ENCODE data around the gene SPOP.
"Not testable (repeated sequence)": the region's sequence is repeated elsewhere in the genome, so short reads cannot be mapped to it uniquely, and the experiment has no call there.

SPOP gene

DNA sequence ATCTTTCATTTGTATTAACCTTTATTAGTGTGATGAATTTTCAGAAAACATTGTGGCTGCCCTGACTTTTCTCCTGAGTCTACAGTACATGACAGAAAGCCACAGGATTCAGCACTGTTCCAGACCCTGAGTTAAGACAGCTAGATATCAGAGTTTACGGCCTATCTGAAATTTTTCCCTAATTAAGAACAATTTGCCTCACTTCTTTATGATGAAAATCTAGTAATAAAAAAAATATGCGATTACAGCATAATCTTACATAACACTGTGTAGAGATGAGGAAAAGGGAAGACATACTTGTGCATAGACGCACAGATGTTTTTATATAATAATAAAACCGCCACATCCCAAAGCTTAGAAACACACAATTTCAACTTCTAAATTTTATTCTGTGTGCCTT is 7.3 kb downstream of the SPOP start:
- Histone ChIP-seq H3K9me3 (ENCODE audit: control insufficient read depth, insufficient read depth, low read length) (no peaks in the 10 kb centered on the region), H3K36me3 (ENCODE audit: control insufficient read depth, insufficient read depth, low read length) (no peaks in the 10 kb centered on the region), H3K4me3 (ENCODE audit: low read depth, low read length) (no peak overlapping the region), H3K9ac (ENCODE audit: low read depth, low read length) (no peak overlapping the region), H3K4me1 (ENCODE audit: control insufficient read depth, insufficient read depth, low read length) (no peaks in the 10 kb centered on the region), H3K27me3 (ENCODE audit: control insufficient read depth, insufficient read depth, low read length) (no peaks in the 10 kb centered on the region)

GRCh38 chr17:49670002-49670401 is 7.9 kb downstream of the SPOP start:
- Histone ChIP-seq H3K4me3 (ENCODE audit: low read depth, low read length) (no peak overlapping the region), H3K9me3 (ENCODE audit: control insufficient read depth, insufficient read depth, low read length) (no peaks in the 10 kb centered on the region), H3K9ac (ENCODE audit: low read depth, low read length) (no peak overlapping the region), H3K4me1 (ENCODE audit: control insufficient read depth, insufficient read depth, low read length) (no peaks in the 10 kb centered on the region), H3K27me3 (ENCODE audit: control insufficient read depth, insufficient read depth, low read length) (no peaks in the 10 kb centered on the region), H3K36me3 (ENCODE audit: control insufficient read depth, insufficient read depth, low read length) (no peaks in the 10 kb centered on the region)

DNA sequence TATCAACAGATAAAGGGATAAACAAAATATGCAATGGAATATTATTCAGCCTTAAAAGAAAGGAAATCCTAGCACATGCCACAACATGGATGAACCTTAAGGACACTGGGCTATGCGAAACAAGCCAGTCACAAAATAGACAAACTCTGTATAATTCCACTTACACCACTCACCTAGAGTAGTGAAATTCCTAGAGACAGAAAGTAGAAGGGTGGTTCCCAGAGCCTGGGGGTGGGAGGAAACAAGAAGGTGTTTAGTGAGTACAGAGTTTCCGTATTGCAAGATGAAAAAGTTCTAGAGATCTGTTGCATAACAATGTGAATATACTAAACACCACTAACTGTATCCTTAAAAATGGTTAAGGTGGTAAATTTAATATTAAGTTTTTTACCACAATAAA is 10.0 kb downstream of the SPOP start:
- no peaks in the 10 kb centered on the region for H3K36me3 ChIP-seq (ENCODE audit: control insufficient read depth, insufficient read depth, low read length)

DNA sequence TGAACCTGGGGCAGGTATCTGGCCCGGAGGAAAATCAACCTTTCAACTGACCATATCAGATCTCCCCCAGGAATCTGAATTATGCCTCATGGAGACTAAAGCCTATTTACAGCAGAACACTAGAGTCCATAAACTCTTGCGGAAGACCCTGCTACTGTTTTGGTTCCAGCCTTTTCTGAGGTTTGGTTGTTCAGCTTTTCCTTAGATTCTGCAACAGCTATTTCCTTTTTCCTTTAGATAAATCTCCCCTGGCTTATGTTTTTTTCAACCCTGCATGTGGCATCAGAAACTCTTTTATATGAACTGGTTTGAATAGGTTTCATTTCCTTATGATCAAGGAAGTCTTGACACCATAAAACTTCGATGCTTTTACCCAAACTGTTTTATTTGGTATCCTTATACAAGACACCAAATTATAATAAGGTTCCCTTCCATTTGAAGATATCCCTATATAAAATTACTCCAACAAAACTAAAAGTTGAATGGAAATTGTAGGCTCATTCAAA is 13.1 kb downstream of the SPOP start:
- Histone ChIP-seq H3K36me3 (ENCODE audit: control insufficient read depth, insufficient read depth, low read length) (no peaks in the 10 kb centered on the region), H3K4me3 (ENCODE audit: low read depth, low read length) (no peak overlapping the region), H3K9me3 (ENCODE audit: control insufficient read depth, insufficient read depth, low read length) (no peaks in the 10 kb centered on the region), H3K27me3 (ENCODE audit: control insufficient read depth, insufficient read depth, low read length) (no peaks in the 10 kb centered on the region), H3K4me1 (ENCODE audit: control insufficient read depth, insufficient read depth, low read length) (no peaks in the 10 kb centered on the region), H3K9ac (ENCODE audit: low read depth, low read length) (no peak overlapping the region)

More for the DNA sequence above, 10.0 kb downstream of the SPOP start:
- Histone ChIP-seq H3K9me3 (ENCODE audit: control insufficient read depth, insufficient read depth, low read length) (no peaks in the 10 kb centered on the region), H3K4me3 (ENCODE audit: low read depth, low read length) (no peak overlapping the region), H3K9ac (ENCODE audit: low read depth, low read length) (no peak overlapping the region), H3K27me3 (ENCODE audit: control insufficient read depth, insufficient read depth, low read length) (no peaks in the 10 kb centered on the region), H3K4me1 (ENCODE audit: control insufficient read depth, insufficient read depth, low read length) (no peaks in the 10 kb centered on the region)

GRCh38 chr17:49659661-49660382 is 18.1 kb downstream of the SPOP start:
- H3K9ac ChIP-seq (ENCODE audit: low read depth, low read length), result no peak overlapping the region
- H3K9me3 ChIP-seq (ENCODE audit: control insufficient read depth, insufficient read depth, low read length), result no peaks in the 10 kb centered on the region
- H3K27me3 ChIP-seq (ENCODE audit: control insufficient read depth, insufficient read depth, low read length), result no peaks in the 10 kb centered on the region
- H3K36me3 ChIP-seq (ENCODE audit: control insufficient read depth, insufficient read depth, low read length), result no peaks in the 10 kb centered on the region
- no peak overlapping the region for H3K4me3 ChIP-seq (ENCODE audit: low read depth, low read length)
- no peaks in the 10 kb centered on the region for H3K4me1 ChIP-seq (ENCODE audit: control insufficient read depth, insufficient read depth, low read length)

GRCh38 chr17:49656247-49656646 is 21.6 kb downstream of the SPOP start:
- Histone ChIP-seq H3K36me3 (ENCODE audit: control insufficient read depth, insufficient read depth, low read length) (no peaks in the 10 kb centered on the region), H3K9ac (ENCODE audit: low read depth, low read length) (no peak overlapping the region), H3K4me3 (ENCODE audit: low read depth, low read length) (no peak overlapping the region), H3K4me1 (ENCODE audit: control insufficient read depth, insufficient read depth, low read length) (no peaks in the 10 kb centered on the region), H3K9me3 (ENCODE audit: control insufficient read depth, insufficient read depth, low read length) (no peaks in the 10 kb centered on the region), H3K27me3 (ENCODE audit: control insufficient read depth, insufficient read depth, low read length) (no peaks in the 10 kb centered on the region)

DNA sequence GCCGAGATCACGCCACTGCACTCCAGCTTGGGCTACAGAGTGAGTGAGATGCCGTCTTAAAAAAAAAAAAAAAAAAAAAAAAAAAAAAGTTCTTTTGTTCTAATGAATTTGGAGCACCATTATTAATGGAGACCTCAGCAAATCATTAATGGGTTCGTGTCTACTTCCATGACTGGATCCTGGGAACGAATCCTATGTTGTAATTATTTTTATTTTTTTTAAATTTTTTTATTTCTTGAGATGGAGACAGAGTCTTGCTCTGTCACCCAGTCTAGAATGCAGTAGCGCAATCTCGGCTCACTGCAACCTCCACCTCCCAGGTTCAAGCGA is 30.7 kb downstream of the SPOP start:
- Histone ChIP-seq H3K9ac (ENCODE audit: low read depth, low read length) (no peak overlapping the region), H3K4me1 (ENCODE audit: control insufficient read depth, insufficient read depth, low read length) (no peaks in the 10 kb centered on the region), H3K27me3 (ENCODE audit: control insufficient read depth, insufficient read depth, low read length) (no peaks in the 10 kb centered on the region), H3K36me3 (ENCODE audit: control insufficient read depth, insufficient read depth, low read length) (no peaks in the 10 kb centered on the region), H3K9me3 (ENCODE audit: control insufficient read depth, insufficient read depth, low read length) (no peaks in the 10 kb centered on the region), H3K4me3 (ENCODE audit: low read depth, low read length) (no peak overlapping the region)

GRCh38 chr17:49646391-49647255 is 31.3 kb downstream of the SPOP start:
- Histone ChIP-seq H3K9me3 (ENCODE audit: control insufficient read depth, insufficient read depth, low read length) (no peaks in the 10 kb centered on the region), H3K9ac (ENCODE audit: low read depth, low read length) (no peak overlapping the region), H3K4me1 (ENCODE audit: control insufficient read depth, insufficient read depth, low read length) (no peaks in the 10 kb centered on the region), H3K27me3 (ENCODE audit: control insufficient read depth, insufficient read depth, low read length) (no peaks in the 10 kb centered on the region), H3K4me3 (ENCODE audit: low read depth, low read length) (no peak overlapping the region), H3K36me3 (ENCODE audit: control insufficient read depth, insufficient read depth, low read length) (no peaks in the 10 kb centered on the region)

- not testable (repeated sequence) for H3K9ac ChIP-seq (ENCODE audit: low read depth, low read length)
Observed at GRCh38 chr17:49646056-49646390, 31.9 kb downstream of the SPOP start.

GRCh38 chr17:49645654-49646053 is 32.2 kb downstream of the SPOP start:
- Histone ChIP-seq H3K36me3 (ENCODE audit: control insufficient read depth, insufficient read depth, low read length) (no peaks in the 10 kb centered on the region), H3K4me3 (ENCODE audit: low read depth, low read length) (no peak overlapping the region), H3K27me3 (ENCODE audit: control insufficient read depth, insufficient read depth, low read length) (no peaks in the 10 kb centered on the region), H3K4me1 (ENCODE audit: control insufficient read depth, insufficient read depth, low read length) (no peaks in the 10 kb centered on the region), H3K9me3 (ENCODE audit: control insufficient read depth, insufficient read depth, low read length) (no peaks in the 10 kb centered on the region), H3K9ac (ENCODE audit: low read depth, low read length) (no peak overlapping the region)

More at GRCh38 chr17:49646056-49646390, 31.9 kb downstream of the SPOP start:
- not testable (repeated sequence) for H3K36me3 ChIP-seq (ENCODE audit: control insufficient read depth, insufficient read depth, low read length); H3K4me1 ChIP-seq (ENCODE audit: control insufficient read depth, insufficient read depth, low read length); H3K4me3 ChIP-seq (ENCODE audit: low read depth, low read length); H3K9me3 ChIP-seq (ENCODE audit: control insufficient read depth, insufficient read depth, low read length); H3K27me3 ChIP-seq (ENCODE audit: control insufficient read depth, insufficient read depth, low read length)

DNA sequence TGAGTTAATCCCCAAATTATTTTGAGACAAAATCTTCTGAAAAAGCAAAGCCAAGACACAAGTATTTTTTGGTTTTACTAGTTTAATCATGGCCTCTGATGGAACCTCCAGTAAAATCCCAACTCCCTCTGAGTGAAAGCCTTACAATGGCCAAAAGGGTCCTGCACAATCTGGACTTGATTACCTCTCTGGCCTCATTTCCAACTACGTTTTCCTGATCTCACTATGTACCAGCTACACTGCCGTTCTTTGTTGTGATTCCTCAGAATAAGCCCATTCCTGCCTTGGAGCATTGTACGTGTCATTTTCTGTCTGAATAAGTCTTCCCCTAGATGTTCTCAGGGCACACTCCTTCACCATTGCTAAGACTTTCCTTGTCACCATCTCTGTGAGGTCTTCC is 37.3 kb downstream of the SPOP start:
- Histone ChIP-seq H3K36me3 (ENCODE audit: control insufficient read depth, insufficient read depth, low read length) (no peaks in the 10 kb centered on the region), H3K27me3 (ENCODE audit: control insufficient read depth, insufficient read depth, low read length) (no peaks in the 10 kb centered on the region), H3K9ac (ENCODE audit: low read depth, low read length) (no peak overlapping the region), H3K4me1 (ENCODE audit: control insufficient read depth, insufficient read depth, low read length) (no peaks in the 10 kb centered on the region), H3K4me3 (ENCODE audit: low read depth, low read length) (no peak overlapping the region), H3K9me3 (ENCODE audit: control insufficient read depth, insufficient read depth, low read length) (no peaks in the 10 kb centered on the region)

GRCh38 chr17:49638818-49639217 is 39.1 kb downstream of the SPOP start:
- Histone ChIP-seq H3K9me3 (ENCODE audit: control insufficient read depth, insufficient read depth, low read length) (no peaks in the 10 kb centered on the region), H3K36me3 (ENCODE audit: control insufficient read depth, insufficient read depth, low read length) (no peaks in the 10 kb centered on the region)

More at GRCh38 chr17:49638818-49639217, 39.1 kb downstream of the SPOP start:
- Histone ChIP-seq H3K9ac (ENCODE audit: low read depth, low read length) (no peak overlapping the region), H3K4me3 (ENCODE audit: low read depth, low read length) (no peak overlapping the region), H3K4me1 (ENCODE audit: control insufficient read depth, insufficient read depth, low read length) (no peaks in the 10 kb centered on the region), H3K27me3 (ENCODE audit: control insufficient read depth, insufficient read depth, low read length) (no peaks in the 10 kb centered on the region)
